ENCODE data around the gene ROPN1. TPM values are rescaled to one million over a fixed set of nuclear protein-coding genes. Genes with fewer than 3 reads are reported as not detected.
"Not testable (repeated sequence)": the region's sequence is repeated elsewhere in the genome, so short reads cannot be mapped to it uniquely, and the experiment has no call there.

ROPN1 gene
- not detected in 2 replicates for total RNA-seq (ENCODE audit: low replicate concordance)

DNA sequence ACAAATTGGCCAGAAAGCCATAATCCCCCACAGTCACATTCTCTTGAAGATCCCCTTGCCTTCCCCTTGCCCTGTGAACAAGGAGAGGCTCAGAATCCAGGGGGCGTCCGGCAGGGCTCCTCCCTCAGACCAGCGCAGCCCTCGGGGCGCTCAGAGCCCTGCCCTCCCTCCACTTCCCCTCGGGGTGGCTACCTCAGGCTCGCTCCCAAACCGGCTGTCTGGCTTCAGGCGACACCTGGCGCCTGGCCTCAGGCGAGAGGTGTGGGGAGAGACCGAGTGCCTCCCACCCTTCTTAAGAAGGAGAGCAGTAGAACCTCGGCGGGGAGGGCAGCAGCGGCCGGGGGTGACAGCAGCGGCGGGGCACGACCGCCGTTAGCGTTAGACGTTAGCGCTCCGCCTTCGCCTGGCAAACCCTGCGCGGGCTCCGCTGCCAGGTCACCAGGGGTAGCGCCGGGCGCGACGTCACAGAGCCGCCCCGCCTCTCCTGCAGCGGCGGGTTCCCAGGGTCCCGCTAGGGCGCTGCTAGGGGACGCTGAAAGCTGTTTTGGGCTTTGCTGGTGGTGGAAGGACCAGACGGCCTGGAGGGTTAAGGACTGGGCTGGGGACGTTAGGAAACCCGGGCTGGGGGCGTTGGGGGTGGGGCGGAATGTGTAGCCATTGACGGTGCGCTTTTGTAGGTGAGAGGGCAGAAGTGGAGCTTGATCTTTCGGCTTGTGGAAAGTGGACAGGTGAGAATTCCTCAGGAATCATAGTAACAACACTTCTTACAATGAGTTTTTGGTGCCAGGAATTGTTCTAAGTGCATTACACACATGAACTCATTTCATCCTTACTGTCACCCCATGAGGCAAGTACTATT, at the start of gene ROPN1:
ROPN1 (minus strand) TSS at position 395 of the 859 bp plus-strand sequence. CDS start 11,643 bp downstream, outside the sequence.
- not testable (repeated sequence) for H3K27ac Mint-ChIP-seq; H3K4me1 ChIP-seq; H3F3A ChIP-seq (ENCODE audit: low read depth); H3K36me3 ChIP-seq; H3K36me3 Mint-ChIP-seq; H3K4me1 Mint-ChIP-seq; H3K27ac ChIP-seq; H3K9ac ChIP-seq; H3K79me2 ChIP-seq (ENCODE audit: low read depth); H3K9me3 Mint-ChIP-seq; H3K4me3 ChIP-seq; DNase-seq (ENCODE audit: low spot score); H4K20me1 ChIP-seq (ENCODE audit: low read depth); H3K9me3 ChIP-seq (ENCODE audit: low read depth); H2AFZ ChIP-seq (replicated peaks)
- Mint-ChIP-seq H3K4me3 (peak within 1 kb of the TSS; percentile 78), H3K27me3 (ENCODE audit: insufficient read depth, low read depth) (peaks cover 12% of the 10 kb centered on the region)
- H3K27me3 ChIP-seq, result peaks cover 86% of the 10 kb centered on the region
- peak within 1 kb of the TSS; percentile 62 for H3K4me2 ChIP-seq

DNA sequence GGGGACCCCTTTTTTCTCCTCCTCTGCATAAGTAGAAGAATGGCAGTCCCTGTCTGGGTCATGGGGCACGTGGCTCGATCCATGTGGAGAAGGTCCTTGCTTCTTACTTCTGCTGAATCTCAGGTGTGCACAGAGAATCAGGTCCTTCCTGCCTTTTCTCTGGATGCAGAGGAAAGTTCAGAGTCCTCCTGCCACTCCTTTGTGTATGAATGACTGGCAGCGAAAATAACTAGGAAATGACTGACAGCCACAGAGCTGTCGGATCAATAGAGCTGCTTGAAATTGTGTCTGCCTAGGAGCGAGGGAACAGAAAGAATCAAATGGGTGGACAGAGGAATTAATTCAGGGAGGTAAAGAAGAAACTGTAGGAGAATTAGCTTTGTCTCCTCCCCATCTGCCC, 49.6 kb upstream of the ROPN1 start:
- no peaks in the 10 kb centered on the region for H3K36me3 Mint-ChIP-seq
- Histone ChIP-seq H3K36me3 (no peaks in the 10 kb centered on the region), H3K27me3 (peaks cover 12% of the 10 kb centered on the region), H3F3A (ENCODE audit: low read depth) (no peaks in the 10 kb centered on the region), H3K9ac (no peak overlapping the region), H3K27ac (no peak overlapping the region), H4K20me1 (ENCODE audit: low read depth) (peaks cover 7% of the 10 kb centered on the region), H3K4me3 (no peak overlapping the region), H2AFZ (replicated peaks) (no peak overlapping the region), H3K79me2 (ENCODE audit: low read depth) (peaks cover 9% of the 10 kb centered on the region), H3K4me1 (peaks cover 10% of the 10 kb centered on the region), H3K9me3 (ENCODE audit: low read depth) (no peaks in the 10 kb centered on the region), H3K4me2 (no peak overlapping the region)
- H3K4me1 Mint-ChIP-seq, result peaks cover 4% of the 10 kb centered on the region
- DNase-seq (ENCODE audit: low spot score), result no peak
- no peak overlapping the region for H3K4me3 Mint-ChIP-seq
- no peaks in the 10 kb centered on the region for H3K9me3 Mint-ChIP-seq
- no peak overlapping the region for H3K27ac Mint-ChIP-seq
- no peaks in the 10 kb centered on the region for H3K27me3 Mint-ChIP-seq (ENCODE audit: insufficient read depth, low read depth)
- TF ChIP-seq EZH2 (IDR thresholded peaks at IDR 0.05), result no peak
- TF ChIP-seq EZH2phosphoT487 (IDR thresholded peaks at IDR 0.05), result no peak
- TF ChIP-seq, protein P1, sequence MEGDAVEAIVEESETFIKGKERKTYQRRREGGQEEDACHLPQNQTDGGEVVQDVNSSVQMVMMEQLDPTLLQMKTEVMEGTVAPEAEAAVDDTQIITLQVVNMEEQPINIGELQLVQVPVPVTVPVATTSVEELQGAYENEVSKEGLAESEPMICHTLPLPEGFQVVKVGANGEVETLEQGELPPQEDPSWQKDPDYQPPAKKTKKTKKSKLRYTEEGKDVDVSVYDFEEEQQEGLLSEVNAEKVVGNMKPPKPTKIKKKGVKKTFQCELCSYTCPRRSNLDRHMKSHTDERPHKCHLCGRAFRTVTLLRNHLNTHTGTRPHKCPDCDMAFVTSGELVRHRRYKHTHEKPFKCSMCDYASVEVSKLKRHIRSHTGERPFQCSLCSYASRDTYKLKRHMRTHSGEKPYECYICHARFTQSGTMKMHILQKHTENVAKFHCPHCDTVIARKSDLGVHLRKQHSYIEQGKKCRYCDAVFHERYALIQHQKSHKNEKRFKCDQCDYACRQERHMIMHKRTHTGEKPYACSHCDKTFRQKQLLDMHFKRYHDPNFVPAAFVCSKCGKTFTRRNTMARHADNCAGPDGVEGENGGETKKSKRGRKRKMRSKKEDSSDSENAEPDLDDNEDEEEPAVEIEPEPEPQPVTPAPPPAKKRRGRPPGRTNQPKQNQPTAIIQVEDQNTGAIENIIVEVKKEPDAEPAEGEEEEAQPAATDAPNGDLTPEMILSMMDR (IDR thresholded peaks at IDR 0.05), result no peak

DNA sequence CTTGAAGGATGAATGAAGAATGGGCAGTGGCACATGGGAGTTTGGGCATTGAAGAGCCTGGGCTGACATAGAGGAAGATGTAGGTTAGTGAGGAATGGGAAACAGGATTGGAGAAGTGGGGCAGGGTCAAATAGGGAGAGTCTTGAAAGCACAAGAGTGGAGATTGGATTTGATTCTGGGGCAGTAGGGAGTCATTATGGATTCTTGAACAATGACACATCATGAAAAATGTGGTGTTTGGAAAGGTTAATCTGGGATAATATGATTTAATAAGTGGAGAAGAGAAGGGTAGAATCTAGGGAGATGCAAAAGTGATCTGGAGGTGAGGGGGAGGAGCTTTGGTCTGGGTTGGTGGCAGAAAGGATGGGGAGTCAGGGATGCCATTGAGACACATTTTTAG, 45.4 kb upstream of the ROPN1 start:
- no peaks in the 10 kb centered on the region for H3K9me3 ChIP-seq (ENCODE audit: low read depth)
- no peak overlapping the region for H3K4me3 ChIP-seq
- peaks cover 21% of the 10 kb centered on the region for H4K20me1 ChIP-seq (ENCODE audit: low read depth)
- H3K27ac ChIP-seq, result no peak overlapping the region
- Mint-ChIP-seq H3K4me1 (peaks cover 15% of the 10 kb centered on the region), H3K9me3 (no peaks in the 10 kb centered on the region), H3K36me3 (peaks cover 3% of the 10 kb centered on the region), H3K27ac (no peak overlapping the region), H3K27me3 (ENCODE audit: insufficient read depth, low read depth) (peaks cover 6% of the 10 kb centered on the region), H3K4me3 (no peak overlapping the region)
- TF ChIP-seq, protein P1 (IDR thresholded peaks at IDR 0.05), result no peak
- TF ChIP-seq EZH2phosphoT487 (IDR thresholded peaks at IDR 0.05) (no peak), EZH2 (IDR thresholded peaks at IDR 0.05) (no peak)
- no peak overlapping the region for H3K9ac ChIP-seq
- H2AFZ ChIP-seq (replicated peaks), result no peak overlapping the region
- H3K36me3 ChIP-seq, result no peaks in the 10 kb centered on the region
- peaks cover 15% of the 10 kb centered on the region for H3K79me2 ChIP-seq (ENCODE audit: low read depth)
- H3K4me1 ChIP-seq, result peaks cover 9% of the 10 kb centered on the region
- peaks cover 6% of the 10 kb centered on the region for H3F3A ChIP-seq (ENCODE audit: low read depth)
- DNase-seq (ENCODE audit: low spot score), result no peak
- no peak overlapping the region for H3K4me2 ChIP-seq
- peaks cover 36% of the 10 kb centered on the region for H3K27me3 ChIP-seq

DNA sequence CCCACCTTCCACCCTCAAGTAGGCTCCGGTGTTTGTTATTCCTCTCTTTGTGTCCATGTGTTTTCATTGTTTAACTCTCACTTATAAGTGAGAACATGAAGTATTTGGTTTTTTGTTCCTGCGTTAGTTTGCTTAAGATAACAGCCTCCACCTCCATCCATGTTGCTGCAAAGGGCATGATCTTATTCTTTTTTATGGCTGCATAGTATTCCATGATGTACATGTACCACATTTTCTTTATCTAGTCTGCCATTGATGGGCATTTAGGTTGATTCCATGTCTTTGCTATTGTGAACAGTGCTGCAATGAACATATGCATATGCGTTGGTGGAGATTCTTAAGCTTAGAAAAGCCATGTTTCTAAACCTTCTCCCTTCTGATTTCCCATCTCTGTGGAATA, 44.3 kb upstream of the ROPN1 start:
- not testable (repeated sequence) for H3K27me3 Mint-ChIP-seq (ENCODE audit: insufficient read depth, low read depth); H3K36me3 ChIP-seq; H3K9me3 Mint-ChIP-seq; H3K4me3 Mint-ChIP-seq; DNase-seq (ENCODE audit: low spot score); H3K4me2 ChIP-seq; H3K27ac Mint-ChIP-seq; H3K9ac ChIP-seq; H3K4me3 ChIP-seq; H2AFZ ChIP-seq (replicated peaks); H3K9me3 ChIP-seq (ENCODE audit: low read depth); H3K27ac ChIP-seq; H3K36me3 Mint-ChIP-seq
- Histone ChIP-seq H4K20me1 (ENCODE audit: low read depth) (peaks cover 21% of the 10 kb centered on the region), H3F3A (ENCODE audit: low read depth) (peaks cover 17% of the 10 kb centered on the region), H3K79me2 (ENCODE audit: low read depth) (peaks cover 15% of the 10 kb centered on the region), H3K4me1 (peaks cover 20% of the 10 kb centered on the region), H3K27me3 (peaks cover 39% of the 10 kb centered on the region)
- peaks cover 25% of the 10 kb centered on the region for H3K4me1 Mint-ChIP-seq

All from neural progenitor cell (in vitro differentiated cells).